ENCODE data around the gene RERE.
"Not testable (repeated sequence)": the region's sequence is repeated elsewhere in the genome, so short reads cannot be mapped to it uniquely, and the experiment has no call there.

The RERE gene

DNA sequence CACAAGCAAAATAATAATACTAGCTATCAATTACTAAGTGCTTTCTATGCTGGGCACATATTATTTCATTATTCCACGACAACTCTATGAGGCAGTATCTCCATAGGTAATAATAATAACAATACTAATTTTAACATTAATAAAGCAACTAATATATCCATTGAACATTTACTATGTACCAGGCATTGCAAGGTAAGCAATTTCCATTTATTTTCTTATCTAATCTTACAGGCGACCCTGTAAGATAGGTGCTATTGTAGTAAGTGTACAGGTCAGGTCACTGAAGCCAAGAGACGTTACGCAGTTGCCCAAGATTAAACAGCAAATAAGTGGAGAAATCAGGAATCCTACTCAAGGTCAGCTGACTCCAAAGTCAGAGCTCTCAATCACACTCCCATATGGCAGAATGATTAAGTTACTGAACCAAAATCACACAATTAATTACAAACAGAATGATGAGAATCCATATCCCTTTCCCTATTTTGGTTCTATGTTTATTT is 301.1 kb downstream of the RERE start:
- H3K36me3 ChIP-seq (ENCODE audit: control insufficient read depth, insufficient read depth, low read length), result no peaks in the 10 kb centered on the region
- H3K9me3 ChIP-seq (ENCODE audit: control insufficient read depth, insufficient read depth, low read length), result no peaks in the 10 kb centered on the region
- H3K27me3 ChIP-seq (ENCODE audit: control insufficient read depth, insufficient read depth, low read length), result no peaks in the 10 kb centered on the region
- H3K9ac ChIP-seq (ENCODE audit: low read depth, low read length), result no peak overlapping the region
- H3K4me3 ChIP-seq (ENCODE audit: low read depth, low read length), result no peak overlapping the region
- H3K4me1 ChIP-seq (ENCODE audit: control insufficient read depth, insufficient read depth, low read length), result peaks cover 10% of the 10 kb centered on the region

GRCh38 chr1:8512504-8512903 is 304.9 kb downstream of the RERE start:
- no peaks in the 10 kb centered on the region for H3K36me3 ChIP-seq (ENCODE audit: control insufficient read depth, insufficient read depth, low read length)
- H3K9ac ChIP-seq (ENCODE audit: low read depth, low read length), result no peak overlapping the region
- H3K4me1 ChIP-seq (ENCODE audit: control insufficient read depth, insufficient read depth, low read length), result no peaks in the 10 kb centered on the region
- no peaks in the 10 kb centered on the region for H3K9me3 ChIP-seq (ENCODE audit: control insufficient read depth, insufficient read depth, low read length)
- H3K4me3 ChIP-seq (ENCODE audit: low read depth, low read length), result no peak overlapping the region
- no peaks in the 10 kb centered on the region for H3K27me3 ChIP-seq (ENCODE audit: control insufficient read depth, insufficient read depth, low read length)

GRCh38 chr1:8510041-8510823 is 307.2 kb downstream of the RERE start:
- Histone ChIP-seq H3K9me3 (ENCODE audit: control insufficient read depth, insufficient read depth, low read length) (no peaks in the 10 kb centered on the region), H3K4me1 (ENCODE audit: control insufficient read depth, insufficient read depth, low read length) (no peaks in the 10 kb centered on the region), H3K36me3 (ENCODE audit: control insufficient read depth, insufficient read depth, low read length) (no peaks in the 10 kb centered on the region), H3K27me3 (ENCODE audit: control insufficient read depth, insufficient read depth, low read length) (no peaks in the 10 kb centered on the region), H3K9ac (ENCODE audit: low read depth, low read length) (no peak overlapping the region), H3K4me3 (ENCODE audit: low read depth, low read length) (no peak overlapping the region)

- no peaks in the 10 kb centered on the region for H3K9me3 ChIP-seq (ENCODE audit: control insufficient read depth, insufficient read depth, low read length)
- no peak overlapping the region for H3K4me3 ChIP-seq (ENCODE audit: low read depth, low read length)
- no peaks in the 10 kb centered on the region for H3K4me1 ChIP-seq (ENCODE audit: control insufficient read depth, insufficient read depth, low read length)
- H3K27me3 ChIP-seq (ENCODE audit: control insufficient read depth, insufficient read depth, low read length), result no peaks in the 10 kb centered on the region
- no peaks in the 10 kb centered on the region for H3K36me3 ChIP-seq (ENCODE audit: control insufficient read depth, insufficient read depth, low read length)
- H3K9ac ChIP-seq (ENCODE audit: low read depth, low read length), result no peak overlapping the region
Measured at GRCh38 chr1:8509579-8509978, 307.9 kb downstream of the RERE start.

GRCh38 chr1:8506995-8507615 is 310.3 kb downstream of the RERE start:
- Histone ChIP-seq H3K9me3 (ENCODE audit: control insufficient read depth, insufficient read depth, low read length) (no peaks in the 10 kb centered on the region), H3K4me1 (ENCODE audit: control insufficient read depth, insufficient read depth, low read length) (peaks cover 3% of the 10 kb centered on the region), H3K9ac (ENCODE audit: low read depth, low read length) (no peak overlapping the region)

DNA sequence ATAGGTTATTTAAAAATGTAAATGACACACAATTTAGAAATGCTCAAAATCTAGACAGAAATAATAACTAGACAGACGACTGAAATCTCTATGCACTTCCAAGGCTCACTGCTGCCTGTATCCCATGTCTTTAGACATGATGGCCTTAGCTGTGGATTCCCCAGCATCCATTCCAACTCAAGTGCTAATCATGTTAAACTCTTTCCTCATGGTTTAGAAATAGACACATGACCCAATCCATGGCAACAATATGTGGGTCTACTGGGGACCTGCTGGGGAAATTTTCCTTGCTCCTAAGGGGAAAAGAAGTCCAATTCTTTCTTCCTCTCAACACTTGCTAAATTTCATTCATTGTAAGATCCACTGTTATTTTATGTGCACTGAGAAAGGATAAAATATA is 311.0 kb downstream of the RERE start:
- Histone ChIP-seq H3K4me3 (ENCODE audit: low read depth, low read length) (no peak overlapping the region), H3K9ac (ENCODE audit: low read depth, low read length) (no peak overlapping the region), H3K4me1 (ENCODE audit: control insufficient read depth, insufficient read depth, low read length) (peaks cover 3% of the 10 kb centered on the region), H3K36me3 (ENCODE audit: control insufficient read depth, insufficient read depth, low read length) (no peaks in the 10 kb centered on the region), H3K9me3 (ENCODE audit: control insufficient read depth, insufficient read depth, low read length) (no peaks in the 10 kb centered on the region), H3K27me3 (ENCODE audit: control insufficient read depth, insufficient read depth, low read length) (no peaks in the 10 kb centered on the region)

More at GRCh38 chr1:8506995-8507615, 310.3 kb downstream of the RERE start:
- Histone ChIP-seq H3K36me3 (ENCODE audit: control insufficient read depth, insufficient read depth, low read length) (no peaks in the 10 kb centered on the region), H3K27me3 (ENCODE audit: control insufficient read depth, insufficient read depth, low read length) (no peaks in the 10 kb centered on the region), H3K4me3 (ENCODE audit: low read depth, low read length) (no peak overlapping the region)

DNA sequence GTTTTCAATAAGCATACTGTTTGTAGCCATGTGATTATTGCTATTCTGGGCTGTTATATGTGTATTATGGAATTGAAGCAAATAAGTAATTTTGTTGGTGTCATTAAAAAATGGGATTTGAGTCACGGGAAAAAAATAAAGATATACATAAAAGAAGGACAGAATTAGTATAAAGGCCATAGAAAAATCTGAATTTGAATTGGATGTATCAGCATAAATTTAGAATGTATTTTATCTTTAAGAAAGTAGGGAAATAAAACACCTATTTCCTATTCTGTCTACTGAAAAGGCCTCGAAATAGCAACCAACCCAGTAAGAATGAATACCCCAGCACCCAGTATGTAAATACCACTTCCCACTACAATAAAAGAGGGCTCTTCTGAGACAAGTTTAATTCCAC is 313.6 kb downstream of the RERE start:
- H3K4me1 ChIP-seq (ENCODE audit: control insufficient read depth, insufficient read depth, low read length), result peaks cover 3% of the 10 kb centered on the region
- H3K9me3 ChIP-seq (ENCODE audit: control insufficient read depth, insufficient read depth, low read length), result no peaks in the 10 kb centered on the region
- no peaks in the 10 kb centered on the region for H3K36me3 ChIP-seq (ENCODE audit: control insufficient read depth, insufficient read depth, low read length)
- H3K9ac ChIP-seq (ENCODE audit: low read depth, low read length), result no peak overlapping the region
- no peak overlapping the region for H3K4me3 ChIP-seq (ENCODE audit: low read depth, low read length)
- no peaks in the 10 kb centered on the region for H3K27me3 ChIP-seq (ENCODE audit: control insufficient read depth, insufficient read depth, low read length)

DNA sequence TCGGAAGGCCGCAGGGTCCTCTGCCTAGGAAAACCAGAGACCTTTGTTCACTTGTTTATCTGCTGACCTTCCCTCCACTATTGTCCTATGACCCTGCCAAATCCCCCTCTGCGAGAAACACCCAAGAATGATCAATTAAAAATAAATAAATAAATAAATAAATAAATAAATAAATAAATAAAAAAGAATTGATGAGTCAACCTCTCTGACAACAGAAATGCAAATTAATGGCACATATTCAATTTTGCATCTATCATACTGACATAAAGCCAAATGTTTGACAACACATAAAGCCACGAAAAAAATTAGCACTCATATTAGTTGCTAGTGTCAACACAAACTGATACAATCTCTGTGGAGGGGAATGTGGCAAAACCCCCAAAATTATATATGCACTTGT is 314.5 kb downstream of the RERE start:
- H3K4me1 ChIP-seq (ENCODE audit: control insufficient read depth, insufficient read depth, low read length); H3K27me3 ChIP-seq (ENCODE audit: control insufficient read depth, insufficient read depth, low read length); H3K9me3 ChIP-seq (ENCODE audit: control insufficient read depth, insufficient read depth, low read length); H3K36me3 ChIP-seq (ENCODE audit: control insufficient read depth, insufficient read depth, low read length); H3K4me3 ChIP-seq (ENCODE audit: low read depth, low read length); H3K9ac ChIP-seq (ENCODE audit: low read depth, low read length): not testable (repeated sequence)

DNA sequence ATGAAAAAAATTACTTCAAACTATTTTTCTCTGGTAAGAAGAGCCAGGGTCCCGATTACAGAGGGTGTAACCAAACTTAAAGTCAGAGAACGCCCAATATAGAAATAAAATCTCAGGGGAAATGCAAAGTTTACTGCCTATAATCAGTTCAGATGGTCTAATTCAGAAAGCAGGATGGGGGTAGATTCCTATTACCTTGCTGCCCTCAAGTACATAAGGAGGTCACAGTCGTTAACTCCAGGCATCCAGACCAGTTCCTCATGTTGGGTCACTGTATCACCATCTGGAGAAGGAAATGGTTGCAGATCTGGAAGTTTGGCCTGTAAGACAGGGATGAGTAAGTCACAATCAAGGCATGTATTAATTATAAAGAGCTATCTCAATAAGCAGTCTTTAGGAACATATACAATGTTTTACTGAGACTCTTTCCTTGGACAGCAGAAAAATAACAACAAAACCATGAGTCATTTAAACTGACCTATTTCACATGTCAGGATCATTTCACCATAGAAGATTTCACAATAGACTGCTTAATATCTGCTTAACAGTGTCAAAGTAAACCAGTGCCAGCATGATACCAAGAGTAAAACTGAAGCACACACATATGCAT is 320.1 kb downstream of the RERE start:
- no peaks in the 10 kb centered on the region for H3K9me3 ChIP-seq (ENCODE audit: control insufficient read depth, insufficient read depth, low read length)
- no peak overlapping the region for H3K4me3 ChIP-seq (ENCODE audit: low read depth, low read length)
- no peaks in the 10 kb centered on the region for H3K4me1 ChIP-seq (ENCODE audit: control insufficient read depth, insufficient read depth, low read length)
- peaks cover 4% of the 10 kb centered on the region for H3K36me3 ChIP-seq (ENCODE audit: control insufficient read depth, insufficient read depth, low read length)
- no peak overlapping the region for H3K9ac ChIP-seq (ENCODE audit: low read depth, low read length)
- H3K27me3 ChIP-seq (ENCODE audit: control insufficient read depth, insufficient read depth, low read length), result no peaks in the 10 kb centered on the region

DNA sequence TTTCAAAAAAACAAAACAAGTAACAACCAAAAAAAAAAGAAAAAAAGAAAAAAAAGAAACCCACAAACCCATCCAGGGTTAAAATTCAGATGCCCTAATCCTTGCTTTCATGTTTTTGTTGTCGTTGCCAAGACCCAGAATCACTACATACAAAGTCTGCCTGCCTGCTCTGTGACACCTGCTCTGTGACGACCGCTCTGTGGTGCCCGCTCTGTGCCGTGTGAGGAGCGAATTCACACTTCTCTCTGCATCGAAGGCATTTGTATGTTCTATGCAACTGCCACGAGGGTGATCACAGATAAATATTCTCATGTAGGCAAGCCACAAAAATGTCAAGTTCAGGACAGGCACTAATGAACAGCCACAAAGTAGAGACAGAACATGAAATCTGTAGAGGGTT is 321.0 kb downstream of the RERE start:
- Histone ChIP-seq H3K4me1 (ENCODE audit: control insufficient read depth, insufficient read depth, low read length) (no peaks in the 10 kb centered on the region), H3K36me3 (ENCODE audit: control insufficient read depth, insufficient read depth, low read length) (peaks cover 4% of the 10 kb centered on the region), H3K9me3 (ENCODE audit: control insufficient read depth, insufficient read depth, low read length) (no peaks in the 10 kb centered on the region), H3K27me3 (ENCODE audit: control insufficient read depth, insufficient read depth, low read length) (no peaks in the 10 kb centered on the region), H3K4me3 (ENCODE audit: low read depth, low read length) (no peak overlapping the region), H3K9ac (ENCODE audit: low read depth, low read length) (no peak overlapping the region)

DNA sequence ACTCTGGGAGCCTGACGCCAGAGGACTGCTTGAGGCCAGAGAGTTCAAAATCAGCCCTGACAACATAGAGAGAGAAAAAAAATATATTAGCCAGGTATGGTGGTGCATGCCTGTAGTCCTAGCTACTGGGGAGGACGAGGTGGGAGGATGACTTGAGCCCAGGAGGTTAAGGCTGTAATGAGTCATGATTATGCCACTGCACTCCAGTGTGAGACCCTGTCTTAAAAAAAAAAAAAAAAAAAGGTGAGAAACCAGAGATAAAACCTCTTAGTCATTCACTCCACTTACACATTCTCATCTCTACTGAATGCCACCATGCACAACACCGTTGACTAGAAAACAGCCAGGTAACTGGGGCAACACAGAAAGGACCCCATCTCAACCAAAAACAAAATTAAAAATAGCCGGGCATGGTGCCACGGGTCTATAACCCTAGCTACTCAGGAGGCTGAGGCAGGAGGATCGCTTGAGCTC is 321.5 kb downstream of the RERE start:
- Histone ChIP-seq H3K4me3 (ENCODE audit: low read depth, low read length) (no peak overlapping the region), H3K36me3 (ENCODE audit: control insufficient read depth, insufficient read depth, low read length) (peaks cover 4% of the 10 kb centered on the region), H3K9me3 (ENCODE audit: control insufficient read depth, insufficient read depth, low read length) (no peaks in the 10 kb centered on the region), H3K4me1 (ENCODE audit: control insufficient read depth, insufficient read depth, low read length) (no peaks in the 10 kb centered on the region), H3K27me3 (ENCODE audit: control insufficient read depth, insufficient read depth, low read length) (no peaks in the 10 kb centered on the region), H3K9ac (ENCODE audit: low read depth, low read length) (no peak overlapping the region)

DNA sequence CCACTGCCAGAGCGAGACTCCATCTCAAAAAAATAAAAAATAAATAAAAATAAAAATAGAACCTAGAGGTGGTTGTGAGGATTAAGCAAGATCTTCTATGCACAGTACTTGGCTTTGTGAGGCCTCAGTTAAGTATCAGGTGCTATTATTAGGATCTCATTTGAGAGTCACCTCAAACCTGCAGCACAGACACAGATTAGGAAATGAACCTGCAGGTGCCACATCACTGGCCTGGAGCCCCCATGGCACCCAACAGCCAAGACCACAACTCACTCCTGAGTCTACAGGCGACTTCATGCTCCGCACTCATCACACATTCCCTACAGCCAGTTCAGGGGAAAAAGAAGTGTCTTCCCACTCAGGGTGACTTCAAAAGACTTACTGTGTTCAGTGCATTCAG is 322.8 kb downstream of the RERE start:
- Histone ChIP-seq H3K9ac (ENCODE audit: low read depth, low read length) (no peak overlapping the region), H3K36me3 (ENCODE audit: control insufficient read depth, insufficient read depth, low read length) (peaks cover 4% of the 10 kb centered on the region), H3K4me3 (ENCODE audit: low read depth, low read length) (no peak overlapping the region), H3K4me1 (ENCODE audit: control insufficient read depth, insufficient read depth, low read length) (no peaks in the 10 kb centered on the region), H3K27me3 (ENCODE audit: control insufficient read depth, insufficient read depth, low read length) (no peaks in the 10 kb centered on the region), H3K9me3 (ENCODE audit: control insufficient read depth, insufficient read depth, low read length) (no peaks in the 10 kb centered on the region)
